SH-SY5Y (cell line): ENCODE data around the gene TCF4.

ENCODE experiments used
- GATA2 ChIP-seq: IDR thresholded peaks from 2 replicates; pipeline ENCODE4 v1.6.1; 2011; ENCODE audit warnings: mild to moderate bottlenecking, low read depth, low read length
- GATA3 ChIP-seq: IDR thresholded peaks from 2 replicates; pipeline ENCODE4 v1.6.1; 2011; ENCODE audit warnings: low read depth, mild to moderate bottlenecking, low read length, moderate library complexity

GRCh38 chr18:55339990-55340389, 248.0 kb downstream of the TCF4 start:
- TF ChIP-seq GATA3 (no peak), GATA2 (peak; percentile 49)
